Gastroesophageal sphincter (tissue), 3 donors: ENCODE results near the gene STK32B.

ENCODE experiments used
- POLR2A ChIP-seq, 2 donors: fragments of 450-650 bp; IDR thresholded peaks; one replicate each; pipeline ENCODE4 v1.6.1; 2017; ENCODE audit warnings: antibody characterized with exemption in 2 of 2, mild to moderate bottlenecking in 2 of 2, moderate library complexity in 1 of 2
- TF ChIP-seq, protein P1 (sequence below), 4 experiments: fragments of 200-600 bp in 2 of 4; fragments of 450-650 bp in 2 of 4; sonication (generic) in 1 of 4; IDR thresholded peaks; one replicate each; pipeline ENCODE4 v1.5.1; 2017 to 2019; ENCODE audit warnings: antibody characterized with exemption in 4 of 4, mild to moderate bottlenecking in 2 of 4, moderate library complexity in 2 of 4

DNA sequence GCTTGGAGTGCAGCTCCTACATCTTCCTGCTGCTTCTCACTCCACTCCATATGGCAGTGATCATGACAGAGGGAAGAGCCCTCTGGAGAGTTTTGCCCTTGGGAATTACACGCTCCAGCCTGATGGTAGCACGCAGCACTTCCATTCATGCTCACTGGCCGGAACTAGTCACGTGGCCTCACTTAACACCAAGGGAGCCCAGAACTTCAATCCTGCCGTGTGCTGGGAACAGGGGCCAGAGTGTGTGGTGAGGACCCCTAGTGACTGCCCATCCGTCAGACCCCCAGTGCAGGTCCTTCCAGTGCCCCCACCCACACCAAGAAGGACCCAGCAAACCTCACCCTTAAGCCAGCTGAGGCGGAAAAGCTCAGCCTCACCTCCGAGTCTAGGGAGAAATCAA is 426.3 kb downstream of the STK32B start:
- TF ChIP-seq, protein P1, sequence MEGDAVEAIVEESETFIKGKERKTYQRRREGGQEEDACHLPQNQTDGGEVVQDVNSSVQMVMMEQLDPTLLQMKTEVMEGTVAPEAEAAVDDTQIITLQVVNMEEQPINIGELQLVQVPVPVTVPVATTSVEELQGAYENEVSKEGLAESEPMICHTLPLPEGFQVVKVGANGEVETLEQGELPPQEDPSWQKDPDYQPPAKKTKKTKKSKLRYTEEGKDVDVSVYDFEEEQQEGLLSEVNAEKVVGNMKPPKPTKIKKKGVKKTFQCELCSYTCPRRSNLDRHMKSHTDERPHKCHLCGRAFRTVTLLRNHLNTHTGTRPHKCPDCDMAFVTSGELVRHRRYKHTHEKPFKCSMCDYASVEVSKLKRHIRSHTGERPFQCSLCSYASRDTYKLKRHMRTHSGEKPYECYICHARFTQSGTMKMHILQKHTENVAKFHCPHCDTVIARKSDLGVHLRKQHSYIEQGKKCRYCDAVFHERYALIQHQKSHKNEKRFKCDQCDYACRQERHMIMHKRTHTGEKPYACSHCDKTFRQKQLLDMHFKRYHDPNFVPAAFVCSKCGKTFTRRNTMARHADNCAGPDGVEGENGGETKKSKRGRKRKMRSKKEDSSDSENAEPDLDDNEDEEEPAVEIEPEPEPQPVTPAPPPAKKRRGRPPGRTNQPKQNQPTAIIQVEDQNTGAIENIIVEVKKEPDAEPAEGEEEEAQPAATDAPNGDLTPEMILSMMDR (IDR thresholded peaks at IDR 0.05) = no peak
- no peak for TF ChIP-seq POLR2A (IDR thresholded peaks at IDR 0.05)
